Neutrophil (primary cell): ENCODE data around the gene CYB561D1.

Experiments used
- H3K27ac ChIP-seq: fragments of 200-600 bp; sonication (generic); 2 replicates; pipeline ENCODE4 v1.5.1; 2016; ENCODE audit warnings: mild to moderate bottlenecking, moderate library complexity
- H3K27me3 ChIP-seq: fragments of 200-600 bp; sonication (generic); 2 replicates; pipeline ENCODE4 v1.6.0; 2016; ENCODE audit warnings: mild to moderate bottlenecking
- H3K36me3 ChIP-seq: fragments of 200-600 bp; sonication (generic); 2 replicates; pipeline ENCODE4 v1.5.1; 2017
- H3K4me1 ChIP-seq, 2 experiments: fragments of 200-600 bp in 1 of 2; sonication (generic) in 1 of 2; 1 replicate in 1 of 2; 2 replicates in 1 of 2; pipeline versions ENCODE4 v1.5.1 to v1.6.1; 2013 to 2016; ENCODE audit warnings: low read depth in 1 of 2, low read length in 1 of 2, mild to moderate bottlenecking in 1 of 2, moderate library complexity in 1 of 2; ENCODE audit not compliant: control insufficient read depth in 1 of 2, insufficient read depth in 1 of 2
- H3K4me3 ChIP-seq, 2 experiments: fragments of 200-600 bp in 1 of 2; sonication (generic) in 1 of 2; 1 replicate in 1 of 2; 2 replicates in 1 of 2; pipeline ENCODE4 v1.5.1; 2013 to 2016; ENCODE audit warnings: low read depth in 1 of 2, low read length in 1 of 2, mild to moderate bottlenecking in 1 of 2, moderate library complexity in 1 of 2
- H3K9me3 ChIP-seq: fragments of 200-600 bp; sonication (generic); 2 replicates; pipeline ENCODE4 v1.5.1; 2016
- TF ChIP-seq, protein P1 (sequence below): fragments of 200-600 bp; sonication (generic); IDR thresholded peaks from 2 replicates; pipeline ENCODE4 v1.5.1; 2016; ENCODE audit warnings: antibody characterized with exemption

The CYB561D1 gene

GRCh38 chr1:109509176-109510134 is 15.6 kb downstream of the CYB561D1 start, which contains the start of gene AMIGO1:
TSS of gene AMIGO1 (minus strand) at chr1:109509727. CDS start at chr1:109508912, 815 bp downstream.
- H3K36me3 ChIP-seq: no peaks in the 10 kb centered on the region
- no peak within 1 kb of the TSS for H3K27ac ChIP-seq
- peaks cover 11 to 12% of the 10 kb centered on the region in 2 experiments for H3K4me1 ChIP-seq
- H3K9me3 ChIP-seq: no peaks in the 10 kb centered on the region
- peak within 1 kb of the TSS; percentile 55 to 56 for H3K4me3 ChIP-seq
- TF ChIP-seq, protein P1, sequence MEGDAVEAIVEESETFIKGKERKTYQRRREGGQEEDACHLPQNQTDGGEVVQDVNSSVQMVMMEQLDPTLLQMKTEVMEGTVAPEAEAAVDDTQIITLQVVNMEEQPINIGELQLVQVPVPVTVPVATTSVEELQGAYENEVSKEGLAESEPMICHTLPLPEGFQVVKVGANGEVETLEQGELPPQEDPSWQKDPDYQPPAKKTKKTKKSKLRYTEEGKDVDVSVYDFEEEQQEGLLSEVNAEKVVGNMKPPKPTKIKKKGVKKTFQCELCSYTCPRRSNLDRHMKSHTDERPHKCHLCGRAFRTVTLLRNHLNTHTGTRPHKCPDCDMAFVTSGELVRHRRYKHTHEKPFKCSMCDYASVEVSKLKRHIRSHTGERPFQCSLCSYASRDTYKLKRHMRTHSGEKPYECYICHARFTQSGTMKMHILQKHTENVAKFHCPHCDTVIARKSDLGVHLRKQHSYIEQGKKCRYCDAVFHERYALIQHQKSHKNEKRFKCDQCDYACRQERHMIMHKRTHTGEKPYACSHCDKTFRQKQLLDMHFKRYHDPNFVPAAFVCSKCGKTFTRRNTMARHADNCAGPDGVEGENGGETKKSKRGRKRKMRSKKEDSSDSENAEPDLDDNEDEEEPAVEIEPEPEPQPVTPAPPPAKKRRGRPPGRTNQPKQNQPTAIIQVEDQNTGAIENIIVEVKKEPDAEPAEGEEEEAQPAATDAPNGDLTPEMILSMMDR: no peak
- H3K27me3 ChIP-seq: peaks cover 60% of the 10 kb centered on the region

DNA sequence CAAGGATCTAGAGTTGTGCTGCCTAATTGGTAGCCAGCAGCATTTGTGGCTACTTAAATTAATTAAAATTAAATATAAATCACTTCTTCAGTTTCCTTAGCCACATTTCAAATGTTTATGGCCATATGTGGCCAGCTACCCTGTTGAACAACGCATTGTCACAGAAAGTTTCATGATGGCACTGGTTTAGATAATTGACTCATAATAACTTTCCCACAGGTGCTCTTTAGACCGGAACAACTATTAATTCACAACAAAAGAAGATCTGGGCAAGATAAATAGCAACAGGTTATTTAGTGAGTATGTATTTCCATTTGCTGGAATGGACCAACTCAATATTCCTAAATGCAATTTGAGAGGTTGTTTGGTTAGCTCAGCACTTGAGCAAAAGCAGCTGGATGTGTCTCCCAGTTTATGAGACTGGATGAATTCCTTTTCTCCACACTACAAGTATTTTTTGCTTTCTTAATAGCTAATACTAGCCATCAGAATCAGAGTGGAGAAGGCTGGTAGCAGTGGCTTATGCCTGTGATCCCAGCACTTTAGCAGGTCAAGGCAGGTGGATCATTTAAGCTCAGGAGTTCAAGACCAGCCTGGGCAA is 19.3 kb downstream of the CYB561D1 start:
- no peak overlapping the region for H3K27ac ChIP-seq
- no peaks in the 10 kb centered on the region for H3K9me3 ChIP-seq
- TF ChIP-seq, protein P1: no peak
- no peaks in the 10 kb centered on the region for H3K36me3 ChIP-seq
- H3K4me1 ChIP-seq: peaks cover 11 to 12% of the 10 kb centered on the region in 2 experiments
- H3K27me3 ChIP-seq: peaks cover 51% of the 10 kb centered on the region
- no peak overlapping the region for H3K4me3 ChIP-seq

- H3K4me1 ChIP-seq: peaks cover 3 to 5% of the 10 kb centered on the region in 2 experiments
- no peak overlapping the region for H3K27ac ChIP-seq
- H3K4me3 ChIP-seq: no peak overlapping the region
- peaks cover 35% of the 10 kb centered on the region for H3K27me3 ChIP-seq
- TF ChIP-seq, protein P1: no peak
- H3K36me3 ChIP-seq: no peaks in the 10 kb centered on the region
- H3K9me3 ChIP-seq: no peaks in the 10 kb centered on the region
These were observed 21.0 kb downstream of the CYB561D1 start for GRCh38 chr1:109514846-109515245.

GRCh38 chr1:109516872-109517271 is 23.0 kb downstream of the CYB561D1 start:
- Histone ChIP-seq H3K9me3 (no peaks in the 10 kb centered on the region), H3K4me1 (no peaks in the 10 kb centered on the region), H3K36me3 (no peaks in the 10 kb centered on the region), H3K27me3 (peaks cover 21% of the 10 kb centered on the region), H3K27ac (no peak overlapping the region), H3K4me3 (no peak overlapping the region)
- TF ChIP-seq, protein P1: no peak

DNA sequence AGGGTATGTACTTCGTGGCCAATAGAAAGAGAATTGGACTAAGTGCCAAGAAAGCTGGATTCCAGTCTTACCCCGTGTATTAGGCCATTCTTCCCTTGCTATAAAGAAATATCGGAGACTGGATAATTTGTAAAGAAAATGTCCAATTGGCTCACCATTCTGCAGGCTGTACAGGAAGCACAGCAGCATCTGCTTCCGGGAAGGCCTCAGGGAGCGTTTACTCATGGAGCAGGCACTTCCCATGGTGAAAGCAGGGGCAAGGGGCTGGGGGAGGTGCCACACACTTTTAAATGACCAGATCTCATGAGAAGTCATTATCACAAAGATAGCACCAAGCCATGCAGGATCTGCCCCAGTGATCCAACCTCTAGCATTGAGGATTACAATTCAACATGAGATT is 23.4 kb downstream of the CYB561D1 start:
- H3K27ac ChIP-seq: no peak overlapping the region
- no peaks in the 10 kb centered on the region for H3K9me3 ChIP-seq
- H3K27me3 ChIP-seq: peaks cover 16% of the 10 kb centered on the region
- no peak overlapping the region for H3K4me3 ChIP-seq
- TF ChIP-seq, protein P1: no peak
- no peaks in the 10 kb centered on the region for H3K4me1 ChIP-seq
- no peaks in the 10 kb centered on the region for H3K36me3 ChIP-seq
